GM21529 (cell line): ENCODE measurements around the gene DENND2A.
"Not testable (repeated sequence)": the region's sequence is repeated elsewhere in the genome, so short reads cannot be mapped to it uniquely, and the experiment has no call there.

Source experiments
- ATAC-seq: cut with Tn5 transposase; IDR thresholded peaks from one replicate; pipeline ENCODE4 v1.9.1; 2021; ENCODE audit not compliant: unreplicated experiment

DENND2A gene

DNA sequence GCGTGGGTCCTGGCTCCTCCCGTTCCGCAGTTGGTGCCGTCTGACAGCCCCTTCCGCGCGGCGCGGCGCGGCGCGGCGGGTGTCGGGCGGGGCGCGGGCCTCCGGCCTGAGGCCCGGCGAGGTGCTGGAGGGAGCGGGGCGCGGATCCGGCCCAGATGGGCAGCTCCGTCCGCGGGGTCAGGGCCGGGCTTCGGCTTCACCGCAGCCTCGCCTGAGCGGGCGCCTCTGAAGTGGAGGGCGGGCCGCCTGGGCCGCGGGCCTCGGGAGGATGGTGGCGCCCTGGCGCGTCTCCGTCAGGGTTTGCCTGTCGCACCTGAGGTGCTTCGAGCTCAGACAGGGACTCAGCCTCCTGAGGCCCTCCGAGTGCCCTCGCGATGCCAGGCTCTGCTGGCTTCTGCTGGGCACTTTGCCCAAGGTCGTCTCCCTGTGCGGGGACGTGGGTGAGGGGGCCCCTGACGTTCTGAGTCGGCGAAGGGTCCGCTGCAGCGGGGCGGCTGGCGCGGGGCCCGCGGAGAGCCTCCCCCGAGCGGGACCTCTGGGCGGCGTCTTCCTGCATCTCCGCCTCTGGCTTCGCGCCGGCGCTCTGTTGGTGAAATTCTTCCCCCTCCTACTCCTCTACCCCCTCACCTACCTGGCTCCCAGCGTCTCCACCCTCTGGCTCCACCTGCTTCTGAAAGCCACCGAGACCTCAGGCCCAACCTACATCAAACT lies 32.6 kb upstream of the DENND2A start:
- ATAC-seq = peak; percentile 43

DNA sequence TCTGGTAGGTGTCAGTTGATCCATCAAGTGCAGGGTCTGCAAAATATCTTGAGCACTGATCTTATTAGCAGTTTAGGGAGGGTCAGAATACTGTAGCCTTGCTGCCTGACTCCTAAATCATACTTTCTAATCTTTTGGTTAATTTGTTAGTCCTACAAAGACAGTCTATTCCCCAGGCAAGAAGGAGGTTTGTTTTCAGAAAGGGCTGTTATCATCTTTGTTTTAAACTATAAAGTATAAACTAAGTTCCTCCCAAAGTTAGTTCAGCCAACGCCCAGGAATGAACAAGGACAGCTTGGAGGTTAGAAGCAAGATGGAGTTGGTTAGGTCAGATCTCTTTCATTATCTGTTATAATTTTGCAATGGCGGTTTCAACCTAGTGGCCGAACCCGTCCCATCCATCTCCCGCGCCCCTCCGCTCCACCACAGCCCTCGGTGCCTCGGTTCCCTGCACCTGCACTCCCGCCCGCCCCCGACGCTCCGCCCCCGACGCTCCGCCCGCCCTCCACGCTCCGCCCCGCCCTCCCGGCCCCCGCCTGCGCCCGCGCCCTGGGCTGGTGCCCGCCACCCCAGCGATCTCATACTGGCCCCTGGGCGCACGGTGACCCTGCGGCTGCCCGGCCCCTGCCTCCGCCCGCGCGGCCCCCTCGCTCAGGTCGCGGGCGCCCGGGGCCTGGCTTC lies 31.9 kb upstream of the DENND2A start, which contains the start of gene ADCK2:
Gene ADCK2 (plus strand): TSS at position 564 of the 681 bp plus-strand sequence. CDS start 386 bp downstream, outside the sequence.
- ATAC-seq = peak; percentile 58

DNA sequence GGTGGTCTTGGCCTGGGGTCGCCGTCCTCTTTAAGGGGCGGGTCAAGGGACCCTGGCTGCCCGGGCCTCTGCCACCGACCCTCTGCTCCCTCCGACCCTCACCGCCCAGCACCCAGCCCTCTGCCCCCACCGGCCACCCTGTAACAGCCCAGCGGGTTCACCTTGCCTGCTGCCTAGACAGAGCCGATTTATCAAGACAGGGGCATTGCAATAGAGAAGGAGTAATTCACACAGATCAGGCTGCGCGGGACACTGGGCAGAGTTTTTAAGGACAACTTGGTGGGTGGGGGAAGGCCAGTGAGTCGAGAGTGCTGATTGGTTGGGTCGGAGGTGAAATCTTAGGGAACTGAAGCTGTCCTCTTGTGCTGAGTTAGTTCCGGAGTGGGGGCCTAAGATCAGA lies 31.4 kb upstream of the DENND2A start:
- ATAC-seq = no peak

DNA sequence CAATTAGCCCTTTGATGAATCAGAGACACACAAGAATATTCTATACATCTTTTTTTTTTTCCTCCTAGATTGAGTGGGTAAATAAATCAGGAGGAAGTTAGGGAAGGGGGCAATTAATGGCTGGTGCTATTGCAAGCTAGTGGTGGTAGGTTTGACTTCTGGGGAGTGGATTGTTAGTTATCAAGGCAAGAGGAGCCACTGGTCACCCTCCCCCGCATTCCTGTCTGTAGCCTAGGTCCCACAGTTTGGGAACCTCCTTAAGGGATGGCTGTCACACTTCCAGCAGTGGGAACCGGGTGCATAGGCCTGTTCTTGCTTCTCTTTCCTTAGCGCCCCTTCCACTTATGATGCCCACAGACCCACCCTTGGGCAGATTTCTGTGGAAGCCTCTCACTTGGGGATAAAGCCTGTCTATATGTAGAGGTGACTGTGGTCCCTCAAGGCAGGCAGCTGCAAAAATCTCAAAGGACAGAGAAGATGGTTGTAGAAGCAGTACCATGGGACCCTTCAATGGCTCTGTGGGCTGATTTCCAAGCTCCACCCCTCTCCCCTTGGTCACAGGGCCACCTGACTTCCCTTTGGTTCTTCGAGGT lies 29.8 kb upstream of the DENND2A start:
- ATAC-seq = no peak

DNA sequence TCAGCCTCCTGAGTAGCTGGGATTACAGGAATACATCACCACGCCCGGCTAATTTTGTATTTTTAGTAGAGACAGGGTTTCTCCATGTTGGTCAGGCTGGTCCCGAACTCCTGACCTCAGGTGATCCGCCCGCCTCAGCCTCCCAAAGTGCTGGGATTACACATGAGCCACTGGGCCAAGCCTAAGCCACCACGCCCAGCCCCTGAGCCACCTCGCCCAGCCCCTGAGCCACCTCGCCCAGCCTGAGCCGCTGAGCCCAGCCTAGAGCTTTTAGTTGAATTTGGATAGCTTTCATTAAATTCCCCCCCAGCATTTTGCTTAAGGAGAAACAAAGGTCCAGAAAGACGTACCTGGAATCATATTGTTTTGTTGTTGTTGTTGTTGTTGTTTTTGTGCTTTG lies 29.2 kb upstream of the DENND2A start:
- ATAC-seq = not testable (repeated sequence)

DNA sequence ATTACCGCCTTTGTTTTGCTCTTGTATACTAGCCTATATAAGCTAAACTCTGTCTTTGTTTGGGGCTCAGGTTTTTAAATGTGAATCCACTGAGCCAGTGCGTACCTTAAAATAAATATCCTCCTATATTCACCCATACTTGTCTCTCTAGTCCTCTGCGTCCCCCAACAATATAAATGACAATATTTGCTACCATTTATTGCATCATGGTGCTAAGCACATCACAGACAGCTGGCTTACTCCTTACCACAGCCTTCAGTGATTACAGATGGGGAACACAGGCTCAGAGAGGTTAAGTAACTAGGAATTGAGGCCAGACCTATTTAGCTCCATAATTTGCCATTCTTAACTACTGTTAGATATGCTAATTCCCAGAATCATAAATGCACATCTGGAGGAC lies 28.7 kb upstream of the DENND2A start:
- ATAC-seq = no peak

DNA sequence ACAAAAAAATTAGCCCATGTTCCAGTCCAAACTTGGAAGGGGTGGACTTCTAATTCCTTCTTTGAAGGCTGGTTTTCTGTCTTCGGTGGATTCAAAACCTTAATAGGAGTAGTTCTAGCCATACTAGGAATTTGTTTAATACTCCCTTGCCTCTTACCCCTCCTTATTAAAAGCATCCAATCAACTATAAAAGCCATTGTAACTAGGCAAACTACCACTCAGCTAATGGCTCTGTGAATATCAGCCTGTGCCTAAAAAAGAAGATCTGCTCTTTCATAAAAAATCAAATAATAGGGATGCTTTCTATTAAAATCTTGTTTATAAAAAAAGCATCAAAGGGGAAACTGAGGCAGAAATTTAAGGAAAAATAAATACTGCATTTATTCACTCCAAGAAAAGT lies 28.0 kb upstream of the DENND2A start:
- no peak for ATAC-seq

DNA sequence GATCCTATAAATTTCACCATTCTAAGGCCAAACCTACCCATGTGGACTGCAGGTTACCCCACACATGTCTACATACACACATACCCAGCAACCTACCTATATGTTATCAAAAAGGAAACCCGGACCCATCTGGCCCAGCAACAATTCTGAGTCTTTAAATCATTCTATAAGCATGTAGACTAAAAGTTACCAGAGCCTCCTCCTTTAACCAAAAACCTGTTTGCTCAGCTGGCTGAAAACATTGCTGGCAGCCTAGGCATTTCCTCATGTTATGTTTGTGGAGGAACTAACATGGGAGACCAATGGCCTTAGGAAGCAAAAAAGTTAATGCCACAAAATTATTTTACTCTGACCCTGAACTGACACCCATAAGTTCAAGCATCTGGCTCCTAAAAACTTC lies 26.9 kb upstream of the DENND2A start:
- ATAC-seq = no peak

DNA sequence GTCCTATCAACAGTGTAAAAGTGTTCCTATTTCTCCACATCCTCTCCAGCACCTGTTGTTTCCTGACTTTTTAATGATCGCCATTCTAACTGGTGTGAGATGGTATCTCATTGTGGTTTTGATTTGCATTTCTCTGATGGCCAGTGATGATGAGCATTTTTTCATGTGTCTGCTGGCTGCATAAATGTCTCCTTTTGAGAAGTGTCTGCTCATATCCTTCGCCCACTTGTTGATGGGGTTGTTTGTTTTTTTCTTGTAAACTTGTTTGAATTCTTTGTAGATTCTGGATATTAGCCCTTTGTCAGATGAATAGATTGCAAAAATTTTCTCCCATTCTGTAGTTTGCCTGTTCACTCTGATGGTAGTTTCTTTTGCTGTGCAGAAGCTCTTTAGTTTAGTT lies 22.3 kb upstream of the DENND2A start:
- not testable (repeated sequence) for ATAC-seq

DNA sequence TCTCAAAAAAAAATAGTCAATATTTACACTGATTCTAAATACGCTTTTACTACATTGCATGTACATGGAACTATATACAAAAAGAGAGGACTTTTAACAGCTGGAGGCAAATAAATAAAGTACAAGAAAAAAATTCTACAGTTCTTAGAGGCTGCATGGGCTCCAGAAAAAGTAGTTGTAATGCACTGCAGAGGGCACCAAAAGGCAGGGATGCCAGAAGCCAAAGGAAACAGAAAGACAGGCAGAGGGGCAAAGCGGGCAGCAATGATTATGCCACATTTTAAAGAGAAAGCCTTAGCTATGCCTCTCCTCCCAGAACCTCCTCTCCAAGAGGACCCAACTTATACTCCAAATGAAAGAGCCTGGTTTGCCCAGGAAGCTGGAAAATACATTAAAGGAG lies 20.5 kb upstream of the DENND2A start:
- no peak for ATAC-seq

DNA sequence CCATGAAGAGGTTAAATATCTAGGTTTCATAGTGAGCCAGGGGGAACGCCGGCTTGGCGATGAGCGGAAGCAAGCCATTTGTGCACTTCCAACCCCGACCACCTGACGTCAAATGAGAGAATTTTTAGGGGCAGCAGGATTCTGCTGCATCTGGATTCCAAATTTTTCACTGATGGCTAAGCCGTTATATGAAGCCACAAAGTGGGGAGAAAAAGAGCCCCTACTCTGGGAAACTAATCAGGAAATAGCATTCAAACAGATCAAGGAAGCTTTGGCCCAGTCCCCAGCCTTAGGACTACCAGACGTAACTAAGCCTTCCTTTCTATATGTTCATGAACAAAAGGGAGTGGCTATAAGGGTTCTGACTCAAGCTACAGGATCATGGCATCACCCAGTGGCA lies 19.2 kb upstream of the DENND2A start:
- no peak for ATAC-seq

DNA sequence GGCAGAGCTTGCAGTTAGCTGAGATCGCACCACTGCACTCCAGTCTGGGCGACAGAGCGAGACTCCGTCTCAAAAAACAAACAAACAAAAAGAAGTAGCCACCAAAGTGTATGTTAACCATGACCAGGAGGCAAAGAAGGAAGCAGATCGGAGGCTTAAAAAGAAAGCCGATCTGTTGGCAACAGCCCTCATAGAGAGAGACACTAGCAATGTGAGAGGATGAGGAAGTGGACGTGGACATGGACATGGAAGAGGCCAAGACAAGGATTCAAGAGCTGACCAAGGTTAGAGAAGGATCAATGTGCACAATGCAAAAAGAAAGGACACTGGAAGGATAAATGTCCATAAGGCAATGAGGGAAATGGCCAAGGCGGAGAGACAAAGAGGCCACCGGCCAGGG lies 17.3 kb upstream of the DENND2A start:
- no peak for ATAC-seq

DNA sequence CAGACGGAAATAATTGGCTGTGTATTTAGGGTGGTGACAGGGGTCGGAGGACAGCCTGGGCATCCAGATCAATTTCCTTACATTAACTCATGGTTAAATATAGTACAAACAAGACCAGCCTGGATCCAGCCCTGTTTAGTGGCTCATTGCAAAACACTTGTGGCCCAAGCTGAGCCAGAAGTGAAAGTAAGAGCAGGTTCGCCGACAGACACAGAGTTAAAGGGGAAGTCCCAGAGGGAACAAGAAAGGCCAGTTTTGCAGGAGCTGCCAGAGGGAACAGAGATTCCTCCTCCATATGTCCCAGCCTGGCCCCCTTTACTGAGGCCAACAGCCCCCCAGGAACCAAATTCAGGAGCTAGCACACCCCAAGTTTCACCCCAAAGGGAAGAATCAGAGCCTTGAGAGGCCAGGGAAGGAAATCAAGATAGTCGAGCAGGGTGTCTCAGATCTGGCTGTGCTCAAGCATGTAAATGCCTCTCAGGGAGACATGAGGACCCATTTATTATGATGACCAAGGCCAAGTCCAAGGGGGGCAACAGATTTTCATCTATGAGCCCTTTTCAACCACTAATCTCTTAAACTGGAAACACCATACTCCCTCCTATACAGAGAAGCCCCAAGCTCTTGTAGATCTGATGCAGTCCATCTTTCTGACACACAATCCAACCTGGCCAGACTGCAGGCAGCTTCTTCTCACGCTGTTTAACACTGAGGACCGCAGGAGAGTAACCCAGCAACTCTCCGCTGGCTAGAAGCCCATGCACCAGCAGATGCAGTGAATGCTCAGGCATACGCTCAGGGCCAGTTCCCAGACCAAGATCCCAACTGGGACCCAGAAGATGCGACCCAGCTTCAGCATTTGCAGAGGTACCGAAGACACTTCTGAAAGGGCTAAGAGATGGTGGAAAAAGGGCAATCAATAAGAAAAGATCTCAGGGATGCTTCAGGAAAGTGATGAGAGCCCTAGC lies 16.2 kb upstream of the DENND2A start:
- peak; percentile 98 for ATAC-seq

DNA sequence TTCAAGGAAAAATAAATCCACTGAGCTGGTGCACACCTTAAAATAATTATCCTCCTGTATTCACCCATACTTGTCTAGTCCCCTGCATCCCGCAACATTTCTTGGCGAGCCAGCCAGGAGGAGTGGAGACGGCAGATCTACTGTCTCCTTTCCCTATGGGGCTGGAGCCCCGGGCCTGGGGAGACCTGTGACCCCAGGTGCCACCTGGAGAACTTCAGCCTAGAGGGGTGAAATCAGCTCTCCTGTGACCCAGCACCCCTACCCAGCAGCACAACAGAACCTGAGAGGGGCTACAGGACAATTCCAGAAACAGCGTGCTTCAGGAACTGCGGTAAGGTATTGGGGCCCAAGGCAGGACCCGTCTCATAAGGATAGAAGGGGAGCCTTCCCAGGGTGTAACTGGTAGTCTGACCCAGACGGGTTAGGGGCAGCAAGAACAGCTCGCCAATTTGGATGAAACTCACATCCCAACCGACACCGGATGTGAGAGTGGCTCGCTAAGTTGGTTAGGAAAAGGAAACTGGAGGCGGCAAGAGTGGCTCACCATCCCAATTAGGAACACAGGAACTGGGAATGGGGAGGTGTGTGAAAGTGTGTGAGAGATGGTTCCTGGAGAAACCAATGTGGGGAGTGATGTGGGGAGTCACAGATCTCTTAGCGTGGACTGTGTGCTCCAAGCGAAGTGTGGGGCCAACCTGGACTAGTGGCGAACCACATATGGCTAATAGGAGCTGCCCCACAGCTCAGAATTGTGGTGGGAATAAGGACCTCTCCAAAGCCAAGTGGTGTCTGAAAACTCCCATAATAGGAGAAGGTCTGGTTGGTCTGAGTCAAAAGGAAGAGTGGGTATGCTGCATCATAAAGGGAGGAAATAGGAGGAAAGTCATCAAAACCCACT lies 15.1 kb upstream of the DENND2A start:
- ATAC-seq = no peak

DNA sequence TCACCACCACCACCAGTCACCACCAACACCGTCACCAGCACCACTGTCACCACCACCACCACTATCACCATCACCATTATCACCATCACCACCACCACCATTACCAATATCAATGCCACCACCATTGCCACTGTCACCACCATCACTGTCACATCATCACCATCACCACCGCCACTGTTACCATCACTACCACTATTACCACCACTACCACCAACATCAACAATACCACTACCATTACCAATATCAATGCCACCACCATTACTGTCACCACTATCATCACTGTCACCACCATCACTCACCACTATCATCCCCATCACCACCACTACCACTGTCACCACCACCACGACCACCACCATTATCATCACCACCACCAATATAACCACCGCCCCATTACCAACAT lies 14.0 kb upstream of the DENND2A start:
- ATAC-seq = no peak

DNA sequence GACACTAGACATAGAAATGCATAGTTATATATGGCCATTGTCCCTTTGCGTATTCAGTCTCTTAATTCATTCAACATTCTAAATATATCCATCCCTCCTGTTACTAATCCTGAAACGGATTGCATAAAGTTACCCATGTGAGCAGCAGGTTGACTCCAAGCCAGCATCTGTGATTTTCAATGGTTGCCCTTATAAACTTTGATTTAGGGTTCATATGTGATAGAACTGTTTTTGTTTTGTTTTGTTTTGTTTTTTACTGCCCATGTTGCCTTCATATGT lies 13.4 kb upstream of the DENND2A start:
- no peak for ATAC-seq

DNA sequence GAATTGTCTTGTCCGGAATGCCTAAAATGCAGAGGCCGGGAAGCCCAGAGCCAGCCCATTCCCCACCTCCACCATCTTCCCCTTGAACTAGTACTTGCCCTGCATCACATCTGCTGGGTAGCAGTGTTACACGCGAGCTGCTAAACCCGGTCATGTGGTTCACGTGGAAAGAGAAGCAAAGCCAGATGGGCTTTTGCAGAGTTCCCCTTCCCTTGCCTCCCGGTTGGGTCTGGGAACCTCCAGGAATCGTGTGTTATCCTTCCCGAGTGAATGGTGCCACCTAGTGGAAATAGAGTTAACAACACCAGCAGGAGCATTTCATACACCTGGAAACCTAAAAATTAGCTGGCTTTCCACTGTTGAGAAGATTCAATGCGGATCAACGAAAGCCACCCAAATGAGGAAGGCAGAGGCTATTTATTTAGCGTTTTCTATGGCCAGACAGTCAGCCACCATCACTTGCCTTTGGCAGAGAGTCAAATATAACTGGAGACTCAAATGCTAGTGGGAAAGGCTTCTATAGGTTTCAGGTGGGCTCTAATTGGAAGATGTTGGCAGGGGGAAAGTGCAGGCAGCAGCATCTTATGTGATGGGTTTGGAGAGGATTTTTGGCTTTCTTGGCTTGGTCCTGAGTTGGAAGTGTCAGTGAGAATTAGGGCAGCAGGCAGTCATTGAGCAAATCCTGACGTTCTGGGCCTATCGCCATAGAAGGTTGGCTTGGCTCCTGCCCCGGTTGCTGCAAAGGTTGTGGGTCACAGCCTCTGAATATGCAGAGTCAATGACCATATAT lies 12.9 kb upstream of the DENND2A start:
- no peak for ATAC-seq

DNA sequence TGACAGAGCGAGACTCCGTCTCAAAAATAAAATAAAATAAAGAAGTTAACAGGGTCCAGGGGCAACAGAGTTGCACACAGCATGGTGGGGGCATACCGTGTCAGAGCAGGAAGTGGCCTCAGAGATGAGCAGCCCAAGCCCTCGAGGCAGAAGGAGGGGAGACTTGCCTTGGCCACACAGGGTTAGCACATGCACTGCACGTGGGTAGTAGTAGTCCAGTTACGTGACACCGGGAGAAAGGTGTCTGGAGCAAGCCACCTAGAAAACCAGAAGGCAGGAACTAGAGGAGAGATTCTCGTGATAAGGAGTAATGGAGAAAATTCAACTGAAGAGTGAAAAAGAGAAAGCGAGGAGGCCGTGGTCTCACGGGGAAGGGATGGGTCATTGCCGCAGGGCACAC lies 9.8 kb upstream of the DENND2A start:
- ATAC-seq = no peak

DNA sequence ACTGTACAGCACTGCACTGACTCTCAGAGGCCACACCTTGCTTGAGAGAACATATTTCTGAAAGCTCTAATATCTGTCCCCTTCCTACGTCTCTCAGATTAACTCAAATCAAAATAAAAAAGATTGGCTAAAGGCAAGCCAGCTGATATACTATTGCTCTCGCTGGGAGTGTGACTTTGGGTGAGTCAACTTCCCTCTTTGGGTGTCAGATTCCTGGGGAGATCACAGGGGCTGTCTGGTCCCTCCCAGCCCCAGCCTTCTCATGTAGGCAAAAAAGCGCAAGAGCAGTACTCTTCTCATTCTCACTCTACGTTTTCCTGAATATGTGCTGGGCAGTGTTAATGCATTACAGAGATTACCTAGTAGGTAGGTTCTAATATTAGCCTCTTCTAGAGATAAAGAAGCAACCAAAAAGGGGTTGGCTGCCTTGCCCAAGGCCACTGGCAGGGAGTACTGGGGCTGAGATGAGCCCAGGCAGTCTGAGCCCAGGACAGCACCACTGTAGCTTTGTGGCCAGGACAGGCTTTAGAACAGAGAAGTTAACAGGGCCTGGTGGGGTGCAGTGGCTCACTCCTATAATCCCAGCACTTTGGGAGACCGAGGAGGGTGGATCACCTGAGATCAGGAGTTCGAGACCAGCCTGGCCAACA lies 9.1 kb upstream of the DENND2A start:
- ATAC-seq = no peak
